ENCODE measurements around the gene TALDO1. TPM values are rescaled to one million over a fixed set of nuclear protein-coding genes. Genes with fewer than 3 reads are reported as not detected.
A peak's percentile ranks its signal among the peaks of the same experiment; 100 is the strongest.

Gene TALDO1
- total and polyA plus RNA-seq, 2 of the 8 experiments (the other 6 are each of a cell fraction or from before 2014, with no cell fraction given) = 265 to 308 TPM

DNA sequence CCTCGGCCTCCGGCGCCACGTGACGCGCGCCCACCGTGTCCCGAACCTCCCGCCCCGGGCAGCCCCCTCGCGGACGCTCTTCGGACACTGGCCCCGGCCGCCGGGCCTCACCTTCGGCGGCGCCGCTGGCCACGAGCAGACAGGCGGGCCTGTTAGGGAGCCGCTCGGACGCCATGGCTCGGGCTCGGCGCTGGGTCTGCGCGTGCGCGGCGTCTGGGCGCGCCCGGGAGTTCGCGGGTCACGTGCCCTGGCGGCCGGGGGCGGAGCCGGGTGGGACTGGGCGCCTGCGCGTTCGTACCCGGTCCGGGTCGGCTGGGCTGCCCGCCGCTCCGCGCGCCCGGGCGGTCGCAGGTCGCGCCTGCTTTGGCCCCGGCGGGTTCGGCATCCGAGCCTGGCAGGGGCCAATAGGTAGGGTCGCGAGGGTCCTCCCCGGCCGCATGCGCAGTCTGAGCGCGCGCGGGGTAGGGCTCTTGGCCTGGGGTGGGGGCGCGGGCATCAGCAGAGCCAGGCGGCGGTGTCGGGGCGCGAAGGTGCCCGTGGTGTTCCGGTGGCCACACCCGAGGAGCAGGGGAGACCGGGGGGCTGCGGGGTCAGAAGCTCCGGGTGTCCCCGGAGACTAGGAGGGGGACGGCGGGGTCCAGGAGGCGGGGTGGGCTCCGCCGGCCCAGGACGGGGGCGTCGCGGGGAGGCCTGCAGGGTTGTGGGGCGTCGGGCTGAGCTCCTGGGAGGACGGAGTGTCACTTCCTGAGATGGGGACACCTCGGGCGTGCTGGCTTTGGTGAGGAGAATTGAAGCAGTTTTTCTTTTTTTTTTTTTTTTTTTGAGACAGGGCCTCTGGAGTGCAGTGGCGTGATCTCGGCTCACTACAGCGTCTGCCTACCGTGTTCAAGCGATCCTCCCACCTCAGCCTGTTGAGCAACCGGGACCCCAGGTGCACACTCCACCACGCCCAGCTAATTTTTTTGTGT lies 30.3 kb downstream of the TALDO1 start, which contains the start of gene GATD1 (continued):
- 0 out of 2 replicates have a peak, but pooled peaks have one; percentile 3 for TF ChIP-seq FOSL1 (IDR thresholded peaks at IDR 0.05; ENCODE audit: insufficient read depth, low read depth, low read length)
- TF ChIP-seq EZH2 (IDR thresholded peaks at IDR 0.05; ENCODE audit: low read depth, low read length, severe bottlenecking) = no peak
- TF ChIP-seq EGR1 (IDR thresholded peaks at IDR 0.05; ENCODE audit: borderline replicate concordance, low read depth, low read length) = peak; percentile 72; the same call in 1 of the 2 replicates
- TF ChIP-seq SRF (IDR thresholded peaks at IDR 0.05; ENCODE audit: low read depth, low read length) = no peak
- TF ChIP-seq MAFK (IDR thresholded peaks at IDR 0.05; ENCODE audit: low read depth, low read length) = no peak
- TF ChIP-seq TCF12 (IDR thresholded peaks at IDR 0.05; ENCODE audit: low read depth, low read length) = no peak

Data from H1 (cell line).